NCI-H82 treated with DMSO at 0.1 percent for 48 hours (cell line): ENCODE results near the gene CD81.
"Not testable (repeated sequence)": the region's sequence is repeated elsewhere in the genome, so short reads cannot be mapped to it uniquely, and the experiment has no call there.

ENCODE experiments used
- DNase-seq: peaks from one replicate; lab custom pipeline; 2025; ENCODE audit not compliant: unreplicated experiment; lab: John Stamatoyannopoulos, UW

The CD81 gene

DNA sequence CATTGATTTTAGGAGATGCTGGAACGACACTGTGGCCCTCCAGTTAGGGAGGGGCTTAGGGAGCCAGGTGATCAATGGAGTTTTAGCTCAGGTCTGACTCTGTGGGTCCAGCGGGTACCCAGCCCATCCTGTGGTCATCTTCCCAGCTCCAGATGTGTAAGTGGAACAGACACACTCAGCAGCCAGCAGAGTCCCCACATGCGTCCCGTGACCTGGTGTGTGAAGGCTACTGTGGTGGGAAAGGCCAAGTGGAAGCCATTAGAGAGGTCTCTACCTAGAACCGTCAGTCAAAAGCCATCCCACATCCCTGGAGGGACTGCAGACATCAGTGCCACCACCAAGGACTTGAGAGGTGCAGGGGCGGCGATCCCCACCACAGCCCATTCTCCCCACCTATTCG is 19.9 kb upstream of the CD81 start:
- DNase-seq = no peak

GRCh38 chr11:2357651-2358050 is 19.5 kb upstream of the CD81 start:
- not testable (repeated sequence) for DNase-seq

- DNase-seq = no peak
Measured at GRCh38 chr11:2358754-2359442, 18.2 kb upstream of the CD81 start.

- DNase-seq = no peak
Measured at GRCh38 chr11:2359557-2359956, 17.6 kb upstream of the CD81 start.

GRCh38 chr11:2360081-2360642 is 16.9 kb upstream of the CD81 start:
- DNase-seq = no peak

DNA sequence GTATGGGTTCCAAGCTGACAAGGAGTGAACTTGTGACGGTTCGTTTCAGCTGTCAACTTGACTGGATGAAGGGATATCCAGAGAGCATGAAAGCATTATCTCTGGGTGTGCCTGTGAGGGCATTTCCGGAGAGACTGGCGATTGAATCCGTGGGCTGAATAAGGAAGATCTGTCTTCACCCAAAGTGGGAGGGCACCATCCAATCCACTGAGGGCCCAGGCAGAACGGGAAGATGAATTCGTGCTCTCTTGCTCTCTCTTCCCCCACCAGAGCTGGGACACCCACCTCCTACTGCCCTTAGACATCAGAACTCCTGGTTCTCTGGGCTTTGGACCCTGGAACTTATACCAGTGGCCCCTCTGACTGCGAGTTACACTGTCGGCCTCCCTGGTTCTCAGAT is 15.5 kb upstream of the CD81 start:
- no peak for DNase-seq

DNA sequence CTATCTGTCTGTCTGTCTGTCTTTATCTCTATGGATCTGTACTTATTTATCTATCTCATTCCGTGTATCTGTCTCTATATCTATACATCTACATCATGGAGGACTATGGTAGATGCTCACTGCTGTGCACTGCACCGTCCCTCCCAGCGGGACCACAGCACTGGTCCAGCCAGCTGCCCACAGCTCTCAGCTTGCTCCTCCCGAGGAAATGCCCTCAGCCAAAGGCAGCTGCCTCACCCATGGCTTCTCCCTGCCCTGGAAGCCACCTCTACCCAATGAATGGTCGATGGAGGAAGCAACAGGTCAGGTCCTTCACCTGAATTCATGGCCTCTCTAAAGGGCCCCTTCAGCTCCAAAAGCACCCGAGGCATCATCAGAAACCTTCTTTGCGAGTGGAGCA is 14.7 kb upstream of the CD81 start:
- no peak for DNase-seq

- no peak for DNase-seq
Measured at GRCh38 chr11:2363130-2363529, 14.0 kb upstream of the CD81 start.

DNA sequence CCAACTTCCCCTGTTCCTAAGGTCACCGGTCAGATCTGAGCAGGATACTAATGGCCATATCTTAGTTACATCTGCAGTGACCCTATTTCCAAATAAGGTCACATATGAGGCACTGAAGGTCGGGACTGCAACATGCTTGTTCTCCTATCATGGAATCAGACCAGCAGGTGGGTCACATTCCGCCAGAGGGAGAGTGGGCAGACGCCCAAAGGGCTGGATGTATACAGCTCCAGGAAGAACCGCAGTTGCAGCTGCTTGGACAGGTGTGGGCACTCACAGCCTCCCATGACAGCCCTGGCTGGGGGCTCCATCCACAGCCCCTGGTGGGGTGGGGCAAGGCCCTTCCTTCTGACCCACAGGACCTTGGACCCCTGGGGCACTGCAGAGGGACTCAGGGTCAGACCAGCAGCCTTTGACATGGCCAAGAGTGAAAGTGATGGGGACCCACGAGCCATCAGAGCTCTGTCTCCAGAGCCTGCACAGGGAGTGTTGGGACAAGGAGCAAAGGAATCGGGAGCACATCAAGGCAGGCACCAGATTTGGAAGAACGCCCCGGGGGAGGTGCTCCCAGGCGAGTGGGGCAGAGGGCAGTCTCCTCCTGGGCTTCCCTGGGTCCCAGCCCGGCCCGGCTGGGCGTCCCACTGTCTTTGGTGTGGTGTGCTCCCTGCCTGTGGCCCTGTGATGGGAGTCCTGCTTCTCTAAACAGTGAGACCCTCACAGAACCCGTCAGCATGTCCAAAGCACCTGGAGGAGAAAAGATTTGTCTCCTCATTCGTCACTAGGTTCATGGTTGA is 13.3 kb upstream of the CD81 start:
- DNase-seq = no peak

DNA sequence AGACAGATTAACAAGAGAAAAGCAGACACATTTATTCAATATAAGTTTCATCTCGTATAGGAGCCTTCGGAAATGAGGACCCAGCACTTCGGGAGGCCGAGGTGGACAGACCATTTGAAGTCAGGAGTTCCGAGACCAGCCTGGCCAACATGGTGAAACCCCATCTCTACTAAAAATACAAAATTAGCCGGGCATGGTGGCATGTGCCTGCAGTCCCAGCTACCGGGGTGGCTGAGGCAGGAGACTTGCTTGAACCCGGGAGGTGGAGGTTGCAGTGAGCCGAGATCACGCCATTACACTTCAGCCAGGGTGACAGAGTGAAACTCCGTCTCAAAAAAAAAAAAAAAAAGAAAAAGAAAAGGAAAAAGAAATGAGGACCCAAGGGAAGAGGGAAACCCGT is 12.7 kb upstream of the CD81 start:
- DNase-seq = not testable (repeated sequence)

GRCh38 chr11:2365571-2366210 is 11.4 kb upstream of the CD81 start:
- no peak for DNase-seq

GRCh38 chr11:2366276-2366675 is 10.8 kb upstream of the CD81 start:
- no peak for DNase-seq

DNA sequence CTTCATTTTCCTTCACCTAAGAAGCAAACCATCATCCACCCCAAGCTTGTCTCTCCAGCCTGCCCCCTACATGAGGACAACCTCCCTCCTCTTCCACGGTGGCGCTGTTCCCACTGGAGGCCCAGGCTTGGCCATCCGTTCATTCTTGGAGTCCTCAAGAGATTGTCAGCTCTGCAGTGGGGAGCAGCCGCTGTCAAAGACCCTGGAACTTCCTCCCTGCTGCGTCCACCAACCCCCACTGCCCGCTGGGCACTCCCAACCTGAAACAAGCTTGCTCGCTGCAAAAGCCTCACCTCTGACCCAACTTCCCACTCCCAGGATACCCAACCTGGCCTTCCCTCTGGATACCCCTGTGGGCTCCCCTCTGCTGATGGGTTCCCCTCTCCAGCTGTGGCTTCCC is 10.4 kb upstream of the CD81 start:
- no peak for DNase-seq

DNA sequence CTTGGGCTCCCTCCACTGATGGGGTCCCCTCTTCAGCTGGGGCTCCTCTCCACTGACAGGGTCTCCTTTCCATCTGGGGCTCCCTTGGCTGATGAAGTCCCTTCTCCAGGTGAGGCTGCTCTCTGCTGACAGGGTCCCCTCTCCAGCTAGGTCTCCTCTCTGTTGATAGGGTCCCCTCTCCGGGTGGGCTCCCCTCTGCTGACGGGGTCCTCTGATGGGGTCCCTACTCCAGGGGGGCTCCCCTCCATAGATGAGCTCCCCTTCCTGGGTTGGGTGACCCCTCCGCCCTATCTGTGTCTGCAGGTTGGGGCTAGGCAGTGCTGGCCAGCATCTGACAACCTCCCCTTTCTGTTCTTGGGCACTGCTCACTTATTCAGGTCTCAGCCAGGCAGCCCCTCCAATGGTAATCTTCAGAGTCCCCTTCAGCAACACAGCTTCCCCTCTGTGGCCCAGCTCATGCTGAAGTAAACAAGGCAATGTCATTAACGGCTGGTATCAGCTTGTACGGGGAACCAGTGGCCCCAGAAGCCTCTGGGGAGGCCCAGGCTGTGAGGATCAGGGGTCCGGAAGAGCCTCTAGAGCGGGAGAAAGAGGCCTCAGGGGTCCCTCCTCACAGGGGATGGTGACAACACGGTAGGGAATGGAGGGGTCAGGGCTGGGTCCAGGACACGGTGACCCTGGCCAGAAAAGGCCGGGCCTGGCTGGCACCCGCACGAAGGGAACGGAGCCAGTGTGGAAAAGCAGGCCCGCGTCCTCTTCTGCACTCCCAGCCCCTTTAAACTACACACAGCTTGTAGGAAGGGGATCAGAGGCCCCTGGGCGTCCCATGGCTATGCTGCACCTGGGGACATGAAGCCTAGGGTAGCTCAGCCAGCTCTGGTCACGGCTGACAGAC is 9.6 kb upstream of the CD81 start:
- no peak for DNase-seq

GRCh38 chr11:2368178-2368850 is 8.8 kb upstream of the CD81 start:
- no peak for DNase-seq

DNA sequence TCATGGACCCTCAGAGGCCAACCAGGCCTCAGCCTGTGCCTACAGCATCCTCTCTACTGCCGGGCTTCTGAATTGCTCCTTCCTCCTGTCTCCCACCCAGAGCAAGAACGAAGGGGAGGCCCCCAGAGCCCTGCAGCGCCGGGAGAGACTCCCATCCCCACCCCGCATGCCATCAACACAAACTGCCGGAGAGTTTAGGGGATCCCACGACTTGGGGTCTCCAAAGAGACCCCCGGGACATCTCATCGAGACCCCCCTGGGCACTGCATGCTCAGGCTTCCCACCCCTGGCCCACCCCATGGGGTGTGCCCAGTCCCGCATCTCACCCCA is 8.3 kb upstream of the CD81 start:
- DNase-seq = no peak

DNA sequence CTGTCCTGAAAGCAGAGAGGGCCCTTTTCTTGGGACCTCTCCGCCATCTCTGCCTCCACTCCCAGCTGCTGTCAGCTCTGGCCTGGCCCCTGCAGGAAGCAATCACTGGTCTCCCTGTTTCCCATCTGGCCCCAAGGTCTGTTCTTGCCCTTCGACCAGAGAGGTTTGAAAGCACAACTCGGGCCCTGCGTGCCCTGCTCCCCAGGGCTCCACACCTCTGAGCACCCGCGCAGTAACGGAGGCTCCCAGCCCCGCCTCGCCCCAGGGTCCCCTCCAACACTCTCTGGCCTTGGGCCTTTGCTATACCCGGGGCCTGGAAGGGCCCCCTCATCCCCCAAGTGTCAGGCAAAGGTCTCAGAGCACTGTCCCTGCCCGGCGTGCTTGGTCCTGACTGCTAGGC is 7.8 kb upstream of the CD81 start:
- no peak for DNase-seq

GRCh38 chr11:2369896-2370295 is 7.2 kb upstream of the CD81 start:
- DNase-seq = no peak

DNA sequence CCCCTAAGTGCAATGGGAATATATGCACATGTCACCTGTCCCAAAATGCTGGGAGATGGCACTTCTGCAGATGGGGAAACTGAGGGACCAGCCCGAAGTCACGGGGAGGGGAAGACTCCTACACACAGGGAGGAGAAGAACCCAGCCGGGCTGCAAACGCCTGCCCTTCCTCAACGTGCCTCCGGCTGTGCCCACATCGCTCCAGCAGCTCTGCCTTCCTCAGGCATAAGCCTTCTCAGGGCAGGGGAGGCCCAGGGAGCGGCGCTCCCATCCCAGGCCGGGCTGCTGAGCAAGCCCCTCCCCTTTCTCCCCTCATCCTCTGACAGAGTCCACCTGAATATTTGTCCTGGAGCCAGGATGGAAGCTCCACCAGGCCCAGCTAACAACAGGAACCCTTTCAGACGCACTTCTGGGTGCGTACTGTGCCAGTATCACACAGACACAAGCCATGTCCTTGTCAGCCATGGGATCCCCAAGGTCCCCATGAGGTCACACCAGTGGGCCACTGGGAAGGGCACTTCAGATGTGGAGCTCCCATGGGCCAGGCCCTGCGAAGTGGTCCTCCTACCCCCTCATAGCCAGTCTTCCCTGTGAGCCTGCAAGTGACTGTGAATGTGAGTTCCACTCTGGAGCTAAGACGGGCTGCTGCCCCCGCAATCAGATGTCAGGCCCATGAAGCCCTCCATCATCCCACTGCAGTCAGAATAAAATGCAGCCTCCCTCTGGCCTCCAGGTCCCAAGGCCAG is 2.5 kb upstream of the CD81 start:
- no peak for DNase-seq

- no peak for DNase-seq
Measured at GRCh38 chr11:2375341-2375853, 1.7 kb upstream of the CD81 start.
